ACC112 (cell line): ENCODE results near the gene CCDC85B.
A peak's percentile ranks its signal among the peaks of the same experiment; 100 is the strongest.

ENCODE experiments used
- H2AFZ ChIP-seq: fragments of 200-600 bp; sonication (generic); one replicate; pipeline ENCODE4 v1.6.0; 2017; ENCODE audit warnings: antibody characterized with exemption, low read length; ENCODE audit not compliant: unreplicated experiment
- H3K27ac ChIP-seq: fragments of 200-600 bp; sonication (generic); 2 replicates; pipeline ENCODE4 v1.5.1; 2014; ENCODE audit warnings: low read depth, mild to moderate bottlenecking, antibody characterized with exemption, low read length, moderate library complexity
- H3K27me3 ChIP-seq: fragments of 200-600 bp; sonication (generic); 2 replicates; pipeline ENCODE4 v1.6.1; 2014; ENCODE audit warnings: mild to moderate bottlenecking, antibody characterized with exemption, low read length, moderate library complexity, mixed read lengths; ENCODE audit not compliant: insufficient read depth
- H3K36me3 ChIP-seq: fragments of 200-600 bp; sonication (generic); 2 replicates; pipeline ENCODE4 v1.6.1; 2016; ENCODE audit warnings: mild to moderate bottlenecking, antibody characterized with exemption, low read length, moderate library complexity, mixed read lengths; ENCODE audit not compliant: insufficient read depth
- H3K4me1 ChIP-seq: fragments of 200-600 bp; sonication (generic); one replicate; pipeline ENCODE4 v1.6.1; 2016; ENCODE audit warnings: low read length, mixed read lengths; ENCODE audit not compliant: insufficient read depth, unreplicated experiment, control insufficient read depth
- H3K4me3 ChIP-seq: fragments of 200-600 bp; sonication (generic); 2 replicates; pipeline ENCODE4 v1.5.1; 2014; ENCODE audit warnings: mild to moderate bottlenecking, low read depth, low read length
- H3K79me2 ChIP-seq: fragments of 200-600 bp; sonication (generic); one replicate; pipeline ENCODE4 v1.6.0; 2016; ENCODE audit warnings: low read length; ENCODE audit not compliant: control insufficient read depth, unreplicated experiment, insufficient read depth

CCDC85B gene

GRCh38 chr11:65917434-65918210, 27.1 kb downstream of the CCDC85B start:
- Histone ChIP-seq H3K27me3 (no peaks in the 10 kb centered on the region), H3K36me3 (peaks cover 10% of the 10 kb centered on the region), H3K27ac (peak overlapping the region; percentile 91), H3K4me1 (peaks cover 66% of the 10 kb centered on the region), H3K4me3 (peak overlapping the region; percentile 97), H3K79me2 (peaks cover 59% of the 10 kb centered on the region), H2AFZ (no peak overlapping the region)

GRCh38 chr11:65918211-65919140, 28.0 kb downstream of the CCDC85B start, which contains the start of gene C11orf68:
C11orf68 (minus strand) TSS chr11:65919062; CDS start chr11:65919031, 31 bp downstream.
- H3K36me3 ChIP-seq, result peaks cover 18% of the 10 kb centered on the region
- peak within 1 kb of the TSS; percentile 91 for H3K27ac ChIP-seq
- H2AFZ ChIP-seq, result peak within 1 kb of the TSS; percentile 5
- no peaks in the 10 kb centered on the region for H3K27me3 ChIP-seq
- peak within 1 kb of the TSS; percentile 97 for H3K4me3 ChIP-seq
- peaks cover 59% of the 10 kb centered on the region for H3K79me2 ChIP-seq
- H3K4me1 ChIP-seq, result peaks cover 58% of the 10 kb centered on the region

GRCh38 chr11:65919141-65919572, 28.7 kb downstream of the CCDC85B start, which contains the start of gene DRAP1:
DRAP1 (plus strand) TSS chr11:65919426; CDS start chr11:65919502, 76 bp downstream.
- Histone ChIP-seq H3K36me3 (peaks cover 19% of the 10 kb centered on the region), H3K27me3 (no peaks in the 10 kb centered on the region), H3K4me1 (peaks cover 51% of the 10 kb centered on the region), H2AFZ (peak within 1 kb of the TSS; percentile 5), H3K79me2 (peaks cover 53% of the 10 kb centered on the region), H3K4me3 (peak within 1 kb of the TSS; percentile 97), H3K27ac (peak within 1 kb of the TSS; percentile 91)

GRCh38 chr11:65919573-65920371, 29.3 kb downstream of the CCDC85B start:
- Histone ChIP-seq H3K36me3 (peaks cover 19% of the 10 kb centered on the region), H2AFZ (peak overlapping the region; percentile 5)

GRCh38 chr11:65920372-65920802, 29.9 kb downstream of the CCDC85B start:
- peaks cover 53% of the 10 kb centered on the region for H3K79me2 ChIP-seq
- no peaks in the 10 kb centered on the region for H3K27me3 ChIP-seq
- H3K36me3 ChIP-seq, result peaks cover 19% of the 10 kb centered on the region
- H3K27ac ChIP-seq, result peak overlapping the region; percentile 62; the same call in 1 of the 2 replicates
- no peak overlapping the region for H2AFZ ChIP-seq
- H3K4me1 ChIP-seq, result peaks cover 39% of the 10 kb centered on the region
- H3K4me3 ChIP-seq, result peak overlapping the region; percentile 96

More at GRCh38 chr11:65919573-65920371, 29.3 kb downstream of the CCDC85B start:
- Histone ChIP-seq H3K27ac (peak overlapping the region; percentile 62), H3K4me3 (peak overlapping the region; percentile 96), H3K4me1 (peaks cover 45% of the 10 kb centered on the region), H3K27me3 (no peaks in the 10 kb centered on the region), H3K79me2 (peaks cover 53% of the 10 kb centered on the region)

- 0 out of 2 replicates have a peak overlapping the region, but pooled peaks have one; percentile 29 for H3K27ac ChIP-seq
- H3K4me3 ChIP-seq, result peak overlapping the region; percentile 96
- no peak overlapping the region for H2AFZ ChIP-seq
- H3K79me2 ChIP-seq, result peaks cover 53% of the 10 kb centered on the region
- peaks cover 19% of the 10 kb centered on the region for H3K36me3 ChIP-seq
- H3K27me3 ChIP-seq, result no peaks in the 10 kb centered on the region
- peaks cover 34% of the 10 kb centered on the region for H3K4me1 ChIP-seq
Observed at GRCh38 chr11:65921033-65921555, 30.6 kb downstream of the CCDC85B start.

GRCh38 chr11:65921876-65922275, 31.4 kb downstream of the CCDC85B start:
- no peaks in the 10 kb centered on the region for H3K27me3 ChIP-seq
- H3K36me3 ChIP-seq, result peaks cover 19% of the 10 kb centered on the region

GRCh38 chr11:65922565-65922964, 32.1 kb downstream of the CCDC85B start:
- H3K27me3 ChIP-seq, result no peaks in the 10 kb centered on the region
- no peak overlapping the region for H2AFZ ChIP-seq
- no peak overlapping the region for H3K4me3 ChIP-seq
- H3K36me3 ChIP-seq, result peaks cover 17% of the 10 kb centered on the region
- peaks cover 43% of the 10 kb centered on the region for H3K79me2 ChIP-seq
- peaks cover 21% of the 10 kb centered on the region for H3K4me1 ChIP-seq
- no peak overlapping the region for H3K27ac ChIP-seq

More at GRCh38 chr11:65921876-65922275, 31.4 kb downstream of the CCDC85B start:
- no peak overlapping the region for H2AFZ ChIP-seq
- no peak overlapping the region for H3K4me3 ChIP-seq
- peaks cover 26% of the 10 kb centered on the region for H3K4me1 ChIP-seq
- H3K27ac ChIP-seq, result no peak overlapping the region
- peaks cover 49% of the 10 kb centered on the region for H3K79me2 ChIP-seq

GRCh38 chr11:65925397-65925796, 34.9 kb downstream of the CCDC85B start:
- H3K4me3 ChIP-seq, result no peak overlapping the region
- H3K27ac ChIP-seq, result no peak overlapping the region
- no peak overlapping the region for H2AFZ ChIP-seq
- H3K79me2 ChIP-seq, result peaks cover 20% of the 10 kb centered on the region
- peaks cover 22% of the 10 kb centered on the region for H3K4me1 ChIP-seq
- H3K36me3 ChIP-seq, result peaks cover 17% of the 10 kb centered on the region
- no peaks in the 10 kb centered on the region for H3K27me3 ChIP-seq
